IPS-NIHi7 (cell line): ENCODE measurements around the gene GTF2A2.
"Not testable (repeated sequence)": the region's sequence is repeated elsewhere in the genome, so short reads cannot be mapped to it uniquely, and the experiment has no call there.

Source experiments
- DNase-seq: peaks from one replicate; pipeline ENCODE4 v3.0.0; 2012; ENCODE audit warnings: mixed read lengths; ENCODE audit errors: extremely low spot score

Gene GTF2A2

GRCh38 chr15:59656897-59657634, at the start of gene GTF2A2:
GTF2A2 (minus strand) TSS chr15:59657515; CDS start chr15:59652277, 5,238 bp downstream.
- DNase-seq, result peak; percentile 97

- no peak for DNase-seq
These were observed 46.9 kb upstream of the GTF2A2 start for GRCh38 chr15:59703979-59704796.

GRCh38 chr15:59702351-59702750, 45.0 kb upstream of the GTF2A2 start:
- DNase-seq, result no peak

GRCh38 chr15:59701880-59702279, 44.6 kb upstream of the GTF2A2 start:
- no peak for DNase-seq

GRCh38 chr15:59699810-59700431, 42.6 kb upstream of the GTF2A2 start:
- DNase-seq, result no peak

GRCh38 chr15:59698065-59698464, 40.8 kb upstream of the GTF2A2 start:
- not testable (repeated sequence) for DNase-seq

GRCh38 chr15:59696332-59696731, 39.0 kb upstream of the GTF2A2 start:
- no peak for DNase-seq

GRCh38 chr15:59694779-59695178, 37.5 kb upstream of the GTF2A2 start:
- DNase-seq, result no peak

GRCh38 chr15:59691194-59691805, 34.0 kb upstream of the GTF2A2 start:
- DNase-seq, result no peak

- no peak for DNase-seq
These were observed 32.4 kb upstream of the GTF2A2 start for GRCh38 chr15:59689626-59690236.

- DNase-seq, result peak; percentile 97
These were observed 31.7 kb upstream of the GTF2A2 start, which contains the start of gene BNIP2 for GRCh38 chr15:59688782-59689625. BNIP2 (minus strand) TSS chr15:59689320; CDS start chr15:59682457, 6,863 bp downstream.

GRCh38 chr15:59688423-59688781, 31.1 kb upstream of the GTF2A2 start:
- DNase-seq, result no peak

GRCh38 chr15:59687836-59688235, 30.5 kb upstream of the GTF2A2 start:
- no peak for DNase-seq

- no peak for DNase-seq
These were observed 29.1 kb upstream of the GTF2A2 start for GRCh38 chr15:59686389-59686788.

- DNase-seq, result no peak
These were observed 28.5 kb upstream of the GTF2A2 start for GRCh38 chr15:59685737-59686297.

- no peak for DNase-seq
These were observed 23.6 kb upstream of the GTF2A2 start for GRCh38 chr15:59680870-59681269.

- DNase-seq, result no peak
These were observed 23.0 kb upstream of the GTF2A2 start for GRCh38 chr15:59680346-59680745.

- DNase-seq, result no peak
These were observed 21.3 kb upstream of the GTF2A2 start for GRCh38 chr15:59678620-59679019.

- DNase-seq, result no peak
These were observed 20.9 kb upstream of the GTF2A2 start for GRCh38 chr15:59678172-59678571.

GRCh38 chr15:59676565-59676964, 19.2 kb upstream of the GTF2A2 start:
- DNase-seq, result no peak
